SK-N-MC (cell line): Measurements from ENCODE around the gene TCF12.

Experiments
- DNase-seq: peaks from one replicate; pipeline ENCODE4 v3.0.0-alpha.2; 2011; ENCODE audit warnings: low read depth, low spot score
- H3K27ac ChIP-seq: fragments of 200-600 bp; sonication (generic); 2 replicates; pipeline ENCODE4 v1.5.1; 2016; ENCODE audit warnings: mixed run types
- H3K36me3 ChIP-seq: fragments of 200-600 bp; sonication (generic); 2 replicates; pipeline ENCODE4 v1.6.1; 2017; ENCODE audit warnings: antibody characterized with exemption, low read length, mixed read lengths; ENCODE audit not compliant: insufficient read depth
- H3K4me3 ChIP-seq: fragments of 200-600 bp; sonication (generic); 2 replicates; pipeline ENCODE4 v1.5.1; 2016
- H3K9ac ChIP-seq: fragments of 200-600 bp; sonication (generic); 2 replicates; pipeline ENCODE4 v1.8.0; 2017; ENCODE audit warnings: mixed run types, mixed read lengths; ENCODE audit not compliant: insufficient read length
- H3K9me3 ChIP-seq: fragments of 200-600 bp; sonication (generic); 2 replicates; pipeline ENCODE4 v1.6.1; 2017; ENCODE audit warnings: low read depth, mild to moderate bottlenecking, antibody characterized with exemption, low read length, moderate library complexity, mixed read lengths
- EZH2 ChIP-seq: fragments of 200-600 bp; sonication (generic); IDR thresholded peaks from one replicate; pipeline ENCODE4 v1.6.1; 2017; ENCODE audit warnings: antibody characterized with exemption
- FOXP2 ChIP-seq: optimal IDR thresholded peaks from 2 replicates; pipeline ENCODE3; 2011; ENCODE audit warnings: mild to moderate bottlenecking, moderate library complexity; ENCODE audit not compliant: insufficient read depth; ENCODE audit errors: extremely low read length, control extremely low read depth
- POLR2AphosphoS5 ChIP-seq: IDR thresholded peaks from 2 replicates; pipeline ENCODE4 v1.6.1; 2012; ENCODE audit warnings: mild to moderate bottlenecking, low read depth, low read length, borderline replicate concordance

Gene TCF12

GRCh38 chr15:57335293-57335715, 416.9 kb downstream of the TCF12 start:
- H3K27ac ChIP-seq, result no peak overlapping the region
- H3K9me3 ChIP-seq, result no peaks in the 10 kb centered on the region
- H3K9ac ChIP-seq, result no peak overlapping the region
- H3K36me3 ChIP-seq, result no peaks in the 10 kb centered on the region
- DNase-seq, result no peak
- TF ChIP-seq POLR2AphosphoS5 (no peak), FOXP2 (no peak), EZH2 (no peak)
- no peak overlapping the region for H3K4me3 ChIP-seq

- DNase-seq, result no peak
- TF ChIP-seq EZH2 (no peak), FOXP2 (no peak), POLR2AphosphoS5 (no peak)
- no peak overlapping the region for H3K4me3 ChIP-seq
- no peak overlapping the region for H3K27ac ChIP-seq
- no peaks in the 10 kb centered on the region for H3K36me3 ChIP-seq
- H3K9ac ChIP-seq, result no peak overlapping the region
- no peaks in the 10 kb centered on the region for H3K9me3 ChIP-seq
Observed at GRCh38 chr15:57335719-57336118, 417.3 kb downstream of the TCF12 start.

- TF ChIP-seq POLR2AphosphoS5 (no peak), EZH2 (no peak), FOXP2 (no peak)
- DNase-seq, result no peak
- no peak overlapping the region for H3K27ac ChIP-seq
Observed at GRCh38 chr15:57337868-57338411, 419.5 kb downstream of the TCF12 start.

GRCh38 chr15:57339321-57339720, 420.9 kb downstream of the TCF12 start:
- H3K36me3 ChIP-seq, result no peaks in the 10 kb centered on the region
- no peaks in the 10 kb centered on the region for H3K9me3 ChIP-seq
- TF ChIP-seq POLR2AphosphoS5, result no peak
- TF ChIP-seq EZH2, result no peak
- TF ChIP-seq FOXP2, result no peak
- DNase-seq, result no peak
- H3K4me3 ChIP-seq, result no peak overlapping the region
- no peak overlapping the region for H3K27ac ChIP-seq
- no peak overlapping the region for H3K9ac ChIP-seq

More at GRCh38 chr15:57337868-57338411, 419.5 kb downstream of the TCF12 start:
- Histone ChIP-seq H3K36me3 (no peaks in the 10 kb centered on the region), H3K9ac (no peak overlapping the region), H3K9me3 (no peaks in the 10 kb centered on the region), H3K4me3 (no peak overlapping the region)
